ENCODE measurements around the gene CFAP73.

Gene CFAP73

GRCh38 chr12:113157218-113157859 lies 7.8 kb downstream of the CFAP73 start:
- no peak for DNase-seq (ENCODE audit: low spot score)
- no peak overlapping the region for H3K4me3 ChIP-seq
- no peak overlapping the region for H3K27ac ChIP-seq
- TF ChIP-seq, protein P1, sequence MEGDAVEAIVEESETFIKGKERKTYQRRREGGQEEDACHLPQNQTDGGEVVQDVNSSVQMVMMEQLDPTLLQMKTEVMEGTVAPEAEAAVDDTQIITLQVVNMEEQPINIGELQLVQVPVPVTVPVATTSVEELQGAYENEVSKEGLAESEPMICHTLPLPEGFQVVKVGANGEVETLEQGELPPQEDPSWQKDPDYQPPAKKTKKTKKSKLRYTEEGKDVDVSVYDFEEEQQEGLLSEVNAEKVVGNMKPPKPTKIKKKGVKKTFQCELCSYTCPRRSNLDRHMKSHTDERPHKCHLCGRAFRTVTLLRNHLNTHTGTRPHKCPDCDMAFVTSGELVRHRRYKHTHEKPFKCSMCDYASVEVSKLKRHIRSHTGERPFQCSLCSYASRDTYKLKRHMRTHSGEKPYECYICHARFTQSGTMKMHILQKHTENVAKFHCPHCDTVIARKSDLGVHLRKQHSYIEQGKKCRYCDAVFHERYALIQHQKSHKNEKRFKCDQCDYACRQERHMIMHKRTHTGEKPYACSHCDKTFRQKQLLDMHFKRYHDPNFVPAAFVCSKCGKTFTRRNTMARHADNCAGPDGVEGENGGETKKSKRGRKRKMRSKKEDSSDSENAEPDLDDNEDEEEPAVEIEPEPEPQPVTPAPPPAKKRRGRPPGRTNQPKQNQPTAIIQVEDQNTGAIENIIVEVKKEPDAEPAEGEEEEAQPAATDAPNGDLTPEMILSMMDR (IDR thresholded peaks at IDR 0.05), result no peak

GRCh38 chr12:113158439-113159203 lies 9.1 kb downstream of the CFAP73 start:
- Histone ChIP-seq H3K4me3 (no peak overlapping the region), H3K27ac (no peak overlapping the region)
- no peak for DNase-seq (ENCODE audit: low spot score)
- TF ChIP-seq, protein P1 (IDR thresholded peaks at IDR 0.05), result no peak

- H3K4me3 ChIP-seq, result no peak overlapping the region
- no peak overlapping the region for H3K27ac ChIP-seq
- no peak for DNase-seq (ENCODE audit: low spot score)
- TF ChIP-seq, protein P1 (IDR thresholded peaks at IDR 0.05), result no peak
These were observed 10.4 kb downstream of the CFAP73 start for GRCh38 chr12:113159937-113160336.

DNA sequence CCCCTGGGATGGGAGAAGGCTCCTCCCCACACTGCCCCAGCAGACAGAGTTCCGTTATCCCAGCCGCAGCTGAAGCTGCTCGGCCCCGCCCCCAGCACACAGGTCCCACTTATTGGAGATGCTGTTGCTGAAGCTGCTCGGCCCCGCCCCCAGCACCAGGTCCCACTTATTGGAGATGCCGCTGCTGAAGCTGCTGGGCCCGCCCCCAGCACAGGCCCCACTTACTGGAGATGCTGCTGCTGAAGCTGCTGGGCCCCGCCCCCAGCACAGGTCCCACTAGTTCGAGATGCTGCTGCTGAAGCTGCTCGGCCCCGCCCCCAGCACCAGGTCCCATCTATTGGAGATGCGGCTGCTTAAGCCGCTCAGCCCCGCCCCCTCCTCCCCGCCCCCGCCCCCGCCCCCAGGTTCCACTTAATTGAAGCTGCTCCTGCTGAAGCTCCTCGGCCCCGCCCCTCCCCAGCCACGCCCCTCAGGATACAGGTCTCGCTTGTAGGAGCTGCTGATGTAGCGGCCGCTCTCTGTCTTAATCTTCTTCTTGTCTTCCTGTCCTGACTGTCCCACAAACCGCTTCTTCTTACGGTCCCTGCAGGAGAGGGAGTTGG lies 12.0 kb downstream of the CFAP73 start:
- no peak for DNase-seq (ENCODE audit: low spot score)
- no peak overlapping the region for H3K27ac ChIP-seq
- H3K4me3 ChIP-seq, result no peak overlapping the region
- TF ChIP-seq, protein P1 (IDR thresholded peaks at IDR 0.05), result no peak

DNA sequence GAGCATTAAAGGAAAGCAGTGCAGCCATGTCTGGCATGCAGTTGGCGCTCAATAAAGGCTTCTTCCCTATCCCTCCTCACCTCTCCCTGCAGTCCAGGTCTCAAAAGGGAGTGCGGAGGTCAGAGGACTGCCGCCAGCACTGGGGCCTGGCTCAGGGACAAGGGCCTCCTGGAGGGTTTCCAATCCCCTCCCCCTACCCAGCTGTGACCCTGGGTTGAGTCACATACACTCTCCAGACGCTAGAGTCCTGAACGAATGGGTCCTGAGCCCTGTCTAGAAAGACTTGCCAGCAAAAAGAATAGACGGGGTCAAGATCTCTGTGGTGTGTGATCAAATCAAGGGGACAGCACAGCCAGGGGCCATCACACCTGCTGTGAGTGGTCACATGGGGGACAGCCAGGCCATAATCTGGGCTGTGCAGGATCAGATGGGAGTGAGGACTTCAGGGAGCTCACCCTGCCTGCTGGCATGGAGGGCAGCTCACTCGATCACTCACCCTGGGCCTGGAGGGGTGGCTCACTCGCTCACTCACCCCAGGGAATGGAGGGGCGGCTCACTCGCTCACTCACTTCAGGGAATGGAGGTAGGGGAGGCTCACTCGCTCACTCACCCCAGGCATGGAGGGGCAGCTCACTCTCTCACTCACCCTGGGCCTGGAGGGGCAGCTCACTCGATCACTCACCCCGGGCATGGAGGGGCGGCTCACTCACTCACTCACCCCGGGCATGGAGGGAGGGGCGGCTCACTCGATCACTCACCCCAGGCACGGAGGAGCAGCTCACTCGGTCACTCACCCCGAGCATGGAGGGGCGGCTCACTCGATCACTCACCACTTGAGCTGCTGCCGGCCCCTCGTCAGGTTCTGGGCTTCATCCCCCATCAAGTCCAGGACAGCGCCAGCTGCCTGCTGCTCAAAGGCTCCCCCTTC lies 12.8 kb downstream of the CFAP73 start:
- TF ChIP-seq, protein P1 (IDR thresholded peaks at IDR 0.05), result no peak
- no peak overlapping the region for H3K4me3 ChIP-seq
- DNase-seq (ENCODE audit: low spot score), result no peak
- H3K27ac ChIP-seq, result no peak overlapping the region

DNA sequence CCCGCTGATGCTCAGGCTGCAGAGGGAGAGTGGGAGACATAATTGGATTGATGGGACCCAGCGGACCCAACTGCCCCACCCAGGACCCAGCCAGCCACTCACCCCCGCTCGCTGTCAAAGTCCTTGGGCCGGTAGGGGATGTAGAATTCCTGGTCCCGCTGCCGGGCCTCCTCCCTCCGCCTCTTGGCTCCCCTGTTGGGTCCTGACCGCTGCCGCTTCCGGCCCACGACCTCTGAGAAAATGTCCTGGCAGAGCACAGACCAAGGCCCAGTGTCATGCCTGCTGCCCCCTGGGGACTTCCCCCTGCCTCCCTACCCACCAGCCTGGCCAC lies 13.5 kb downstream of the CFAP73 start:
- TF ChIP-seq, protein P1 (IDR thresholded peaks at IDR 0.05), result no peak
- Histone ChIP-seq H3K27ac (no peak overlapping the region), H3K4me3 (no peak overlapping the region)
- DNase-seq (ENCODE audit: low spot score), result no peak

Data from coronary artery (tissue), 2 donors.